Measurements from ENCODE around the gene CLIC3.

The CLIC3 gene

DNA sequence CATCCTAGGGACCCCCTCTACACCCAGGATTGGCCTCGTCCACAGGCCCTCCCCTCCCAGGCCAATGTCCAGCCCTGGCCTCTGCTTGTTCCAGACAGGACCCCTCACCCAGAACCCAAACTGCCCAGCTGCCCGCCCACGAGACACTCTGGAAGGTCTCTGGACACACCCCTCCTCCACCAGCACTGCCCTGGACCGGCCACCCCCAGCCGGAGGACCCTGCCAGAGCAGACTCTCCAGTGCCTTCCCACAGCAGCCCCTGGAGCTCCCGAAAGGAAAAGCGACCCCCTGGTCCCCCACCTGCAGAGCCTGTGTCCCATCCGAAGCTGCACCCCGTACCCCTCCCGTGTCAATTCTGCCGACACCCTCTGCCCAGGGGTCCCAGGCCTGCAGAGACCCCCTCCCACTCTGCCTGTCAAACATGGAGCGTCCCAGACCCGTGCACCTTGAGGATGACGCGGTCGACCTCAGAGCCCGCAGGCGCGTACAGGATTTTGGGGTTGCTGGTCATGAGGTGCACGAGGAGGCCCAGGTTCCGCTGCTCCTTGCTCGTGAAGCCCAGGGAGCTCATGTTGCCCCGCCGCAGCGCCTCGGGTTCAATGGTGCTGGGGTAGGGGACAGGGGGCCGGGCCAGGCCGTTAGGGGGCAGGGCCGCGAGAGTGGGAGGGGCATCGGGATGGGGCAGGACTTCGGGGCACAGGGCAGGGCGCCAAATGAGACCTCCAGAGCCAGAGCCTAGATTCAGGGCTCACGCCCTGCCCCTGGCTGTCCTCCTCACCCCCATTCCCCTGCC is 23.7 kb upstream of the CLIC3 start:
- H3K4me3 ChIP-seq (ENCODE audit: low read length) = no peak overlapping the region

DNA sequence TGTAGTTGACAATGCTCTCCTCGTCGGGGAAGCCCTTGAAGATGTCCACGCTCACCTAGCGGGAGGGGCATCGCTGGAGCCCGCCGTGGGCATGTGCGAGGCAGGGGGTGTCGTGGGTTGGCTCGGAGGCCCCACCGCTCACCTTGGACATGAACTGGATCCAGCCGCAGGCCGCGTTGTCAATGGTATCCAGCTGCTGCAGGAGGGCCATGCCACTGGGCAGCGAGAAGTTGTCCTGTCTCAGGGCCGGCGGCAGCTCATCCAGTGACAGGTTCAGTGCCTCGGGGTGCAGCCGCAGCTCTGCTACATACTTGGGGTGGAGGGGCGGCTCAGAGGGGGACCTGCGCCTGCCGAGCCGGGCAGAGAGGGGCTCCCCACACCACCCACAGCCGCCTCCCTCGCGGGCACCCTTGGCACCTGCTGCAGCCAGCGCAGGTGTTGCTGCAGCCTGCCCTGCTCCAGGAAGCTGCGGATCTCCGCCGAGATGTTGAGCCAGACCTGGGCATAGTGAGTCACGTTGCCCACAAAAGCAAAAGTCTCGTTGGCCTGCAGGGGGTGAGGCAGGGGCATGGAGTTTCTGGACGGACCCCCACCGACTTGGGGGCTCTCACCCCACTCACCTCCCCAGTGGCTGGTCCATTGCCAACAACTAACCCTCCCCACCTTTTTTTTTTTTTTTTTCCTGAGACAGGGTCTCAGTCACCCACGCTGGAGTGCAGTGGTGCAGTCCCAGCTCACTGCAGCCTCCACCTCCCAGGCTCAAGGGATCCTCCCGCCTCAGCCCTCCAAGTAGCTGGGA is 22.6 kb upstream of the CLIC3 start:
- H3K4me3 ChIP-seq (ENCODE audit: low read length) = no peak overlapping the region
- DNase-seq (ENCODE audit: low read depth, low spot score) = no peak

More for the DNA sequence above, 23.7 kb upstream of the CLIC3 start:
- no peak for DNase-seq (ENCODE audit: low read depth, low spot score)

DNA sequence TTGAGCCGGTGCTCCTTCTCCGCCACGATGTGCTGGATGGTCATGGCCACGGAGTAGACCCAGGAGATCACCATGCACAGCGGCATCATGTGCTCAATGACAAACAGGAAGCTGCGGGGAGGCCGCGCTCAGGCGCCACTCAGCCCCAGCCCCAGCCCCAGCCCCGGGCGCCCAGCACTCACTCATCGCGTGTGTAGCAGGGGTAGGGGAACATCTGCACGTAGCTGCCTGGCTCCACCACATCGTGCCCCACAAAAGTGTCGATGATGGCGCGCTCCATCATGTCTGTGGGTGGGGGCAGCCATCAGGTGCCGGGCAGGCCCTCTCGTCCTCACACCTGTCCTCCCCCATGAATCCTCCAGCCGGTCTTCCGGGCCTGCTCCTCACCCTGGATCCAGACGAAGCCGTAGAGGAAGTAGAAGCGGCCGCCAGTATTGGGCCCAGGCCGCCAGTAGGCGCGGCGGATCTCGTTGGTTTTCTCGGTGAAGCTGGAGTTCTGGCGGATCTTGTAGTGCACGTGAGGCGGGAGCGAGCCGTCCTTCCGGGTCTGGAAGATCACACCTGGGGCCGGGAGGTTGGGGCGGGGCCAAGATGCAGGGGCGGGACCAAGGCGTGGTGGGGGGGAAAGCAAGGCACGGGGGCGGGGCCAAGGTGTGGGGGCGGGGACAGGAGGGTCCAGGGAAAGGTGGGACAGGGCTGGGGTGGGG is 21.6 kb upstream of the CLIC3 start:
- H3K4me3 ChIP-seq (ENCODE audit: low read length) = no peak overlapping the region
- no peak for DNase-seq (ENCODE audit: low read depth, low spot score)

DNA sequence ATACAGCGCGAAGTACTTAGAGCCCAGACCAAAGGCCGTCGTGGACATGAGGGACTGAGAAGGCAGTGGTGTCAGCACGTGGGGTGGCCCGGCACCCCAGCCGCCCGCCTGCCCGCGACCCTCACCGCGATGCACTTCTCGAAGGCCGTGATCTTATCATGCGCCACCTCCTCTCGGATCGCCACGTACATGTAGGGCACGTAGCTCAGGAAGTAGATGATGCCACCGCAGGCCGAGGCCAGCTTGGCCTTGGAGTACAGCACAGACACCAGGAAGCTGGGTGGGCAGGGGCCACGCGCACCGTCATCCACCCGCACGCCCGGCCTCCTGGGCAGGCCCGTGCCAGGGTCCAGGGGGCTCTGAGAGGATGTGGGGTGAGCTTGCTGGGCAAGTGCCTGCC is 20.7 kb upstream of the CLIC3 start:
- no peak for DNase-seq (ENCODE audit: low read depth, low spot score)
- H3K4me3 ChIP-seq (ENCODE audit: low read length) = no peak overlapping the region

DNA sequence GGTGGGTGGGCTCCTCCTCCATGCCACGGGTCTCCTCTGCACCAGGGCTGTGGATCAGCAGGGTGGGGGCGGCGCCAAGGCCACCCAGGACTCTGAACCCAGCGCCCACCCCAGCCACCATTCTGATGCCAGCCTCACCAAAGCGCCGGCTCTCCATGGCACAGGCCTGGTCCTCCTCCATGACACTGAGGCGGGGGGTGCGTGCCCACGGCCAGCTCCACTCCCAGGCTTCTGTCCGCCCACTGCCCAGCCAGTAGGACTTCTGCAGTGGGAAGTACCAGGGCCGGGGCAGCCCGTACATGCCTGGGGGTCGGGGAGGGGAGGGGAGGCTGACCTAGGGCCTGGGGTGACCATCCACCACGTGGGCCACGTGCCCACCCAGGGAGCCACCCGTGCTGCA is 20.1 kb upstream of the CLIC3 start:
- DNase-seq (ENCODE audit: low read depth, low spot score) = no peak
- no peak overlapping the region for H3K4me3 ChIP-seq (ENCODE audit: low read length)

DNA sequence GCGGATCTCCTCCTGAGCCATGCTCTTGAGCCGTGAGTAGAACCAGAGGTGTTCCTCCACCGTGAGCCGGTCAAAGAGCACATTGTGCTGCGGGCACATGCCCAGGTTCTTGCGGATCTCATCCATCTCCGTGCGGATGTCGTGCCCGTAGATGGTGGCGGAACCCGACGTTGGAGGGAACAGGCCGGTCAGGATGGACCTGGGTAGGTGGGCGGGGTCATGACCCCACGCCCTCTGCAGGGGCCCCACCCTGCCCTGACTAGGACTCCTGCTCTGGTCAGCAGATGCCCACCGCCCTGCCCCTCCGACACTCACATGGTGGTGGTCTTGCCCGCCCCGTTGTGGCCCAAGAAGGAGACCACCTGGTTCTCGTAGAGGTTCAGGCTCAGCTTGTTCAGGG is 19.6 kb upstream of the CLIC3 start:
- DNase-seq (ENCODE audit: low read depth, low spot score) = no peak
- H3K4me3 ChIP-seq (ENCODE audit: low read length) = no peak overlapping the region

DNA sequence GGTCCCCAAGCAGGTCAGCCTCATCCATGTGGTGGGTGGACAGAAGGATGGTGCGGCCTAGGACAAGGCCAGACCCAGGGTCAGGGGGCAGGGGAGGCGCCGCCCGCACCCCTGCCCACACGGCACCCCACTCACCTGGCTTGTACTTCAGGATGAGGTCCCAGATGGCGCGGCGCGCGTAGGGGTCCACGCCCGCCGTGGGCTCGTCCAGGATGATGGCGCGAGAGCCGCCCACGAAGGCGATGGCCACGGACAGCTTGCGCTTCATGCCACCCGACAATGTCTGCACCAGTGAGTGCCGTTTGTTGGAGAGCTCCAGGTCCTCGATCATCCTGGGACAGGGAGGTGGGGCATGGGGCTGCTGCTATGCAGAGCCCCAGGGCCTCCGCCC is 19.2 kb upstream of the CLIC3 start:
- DNase-seq (ENCODE audit: low read depth, low spot score) = no peak
- no peak overlapping the region for H3K4me3 ChIP-seq (ENCODE audit: low read length)

DNA sequence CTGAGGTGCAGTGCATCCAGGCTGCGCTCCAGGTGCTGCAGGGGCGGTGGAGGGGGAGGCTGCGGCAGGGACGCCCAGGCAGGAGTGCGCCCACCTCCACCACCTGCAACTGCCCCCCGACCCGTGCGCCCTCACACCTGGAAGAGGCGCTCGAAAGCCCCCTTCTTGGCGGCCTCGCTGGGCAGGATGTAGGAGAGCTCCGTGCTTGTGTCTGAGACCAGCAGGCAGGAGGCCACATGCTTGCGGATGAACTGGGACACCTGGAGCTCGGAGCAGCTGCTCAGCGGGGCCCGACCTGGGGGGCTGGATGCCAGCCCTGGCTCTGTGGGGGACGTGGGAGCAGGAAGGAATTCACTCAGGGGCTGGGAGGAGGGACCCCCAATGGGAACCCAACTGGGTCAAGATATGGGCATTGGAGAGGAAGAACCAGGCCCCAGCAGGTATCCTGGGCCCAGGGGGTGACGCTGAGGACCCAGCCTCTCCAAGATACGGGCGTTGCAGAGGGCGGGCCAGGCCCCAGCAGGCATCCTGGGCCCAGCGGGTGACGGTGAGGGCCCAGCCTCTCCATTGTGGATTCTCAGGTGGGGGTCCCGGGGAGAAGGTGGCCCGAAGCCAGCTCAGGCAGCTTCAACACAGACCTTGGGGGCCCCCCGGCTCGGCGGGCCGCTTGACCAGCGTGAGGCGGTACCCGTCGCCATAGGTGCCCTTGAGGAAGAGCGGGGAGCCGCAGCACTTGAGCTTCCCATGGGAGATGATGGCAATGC is 18.6 kb upstream of the CLIC3 start:
- H3K4me3 ChIP-seq (ENCODE audit: low read length) = no peak overlapping the region
- DNase-seq (ENCODE audit: low read depth, low spot score) = no peak

DNA sequence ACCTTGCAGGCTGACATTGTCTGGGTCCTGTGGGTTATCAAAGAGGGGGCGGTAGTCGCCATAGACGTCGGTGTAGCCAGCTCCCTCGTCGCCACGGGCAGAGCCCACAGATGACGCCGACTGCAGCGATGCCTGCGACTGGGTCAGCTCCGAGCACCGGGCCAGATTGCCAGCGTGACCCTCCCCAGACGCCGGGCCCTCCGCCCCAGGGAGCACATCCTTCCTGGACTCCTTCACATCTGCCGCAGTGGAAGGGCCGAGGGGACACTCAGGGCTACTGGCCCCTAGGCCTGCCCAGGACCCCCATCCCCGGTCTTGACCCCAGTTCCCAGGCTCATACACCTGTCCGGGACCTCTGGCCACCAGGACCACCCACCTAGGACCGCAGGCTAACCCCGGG is 17.8 kb upstream of the CLIC3 start:
- no peak overlapping the region for H3K4me3 ChIP-seq (ENCODE audit: low read length)
- DNase-seq (ENCODE audit: low read depth, low spot score) = no peak

DNA sequence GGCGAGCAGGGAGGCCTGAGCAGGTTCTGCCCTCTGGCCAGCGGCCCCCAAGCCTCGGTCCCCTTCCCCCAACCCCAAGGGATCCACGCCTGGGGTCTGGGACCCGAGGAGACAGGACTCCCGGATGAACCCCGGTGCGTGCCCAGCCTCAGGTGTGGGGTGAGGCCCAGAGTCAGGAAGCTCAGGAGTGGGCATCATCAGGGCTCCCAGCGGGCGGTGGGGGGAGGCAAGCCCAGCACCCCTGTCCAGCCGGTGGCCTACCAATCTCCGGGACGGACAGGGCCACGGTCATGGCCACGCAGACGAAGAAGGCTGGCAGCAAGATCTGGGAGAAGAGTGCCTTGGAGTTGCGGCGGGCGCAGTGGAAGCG is 17.2 kb upstream of the CLIC3 start:
- DNase-seq (ENCODE audit: low read depth, low spot score) = no peak
- H3K4me3 ChIP-seq (ENCODE audit: low read length) = no peak overlapping the region

DNA sequence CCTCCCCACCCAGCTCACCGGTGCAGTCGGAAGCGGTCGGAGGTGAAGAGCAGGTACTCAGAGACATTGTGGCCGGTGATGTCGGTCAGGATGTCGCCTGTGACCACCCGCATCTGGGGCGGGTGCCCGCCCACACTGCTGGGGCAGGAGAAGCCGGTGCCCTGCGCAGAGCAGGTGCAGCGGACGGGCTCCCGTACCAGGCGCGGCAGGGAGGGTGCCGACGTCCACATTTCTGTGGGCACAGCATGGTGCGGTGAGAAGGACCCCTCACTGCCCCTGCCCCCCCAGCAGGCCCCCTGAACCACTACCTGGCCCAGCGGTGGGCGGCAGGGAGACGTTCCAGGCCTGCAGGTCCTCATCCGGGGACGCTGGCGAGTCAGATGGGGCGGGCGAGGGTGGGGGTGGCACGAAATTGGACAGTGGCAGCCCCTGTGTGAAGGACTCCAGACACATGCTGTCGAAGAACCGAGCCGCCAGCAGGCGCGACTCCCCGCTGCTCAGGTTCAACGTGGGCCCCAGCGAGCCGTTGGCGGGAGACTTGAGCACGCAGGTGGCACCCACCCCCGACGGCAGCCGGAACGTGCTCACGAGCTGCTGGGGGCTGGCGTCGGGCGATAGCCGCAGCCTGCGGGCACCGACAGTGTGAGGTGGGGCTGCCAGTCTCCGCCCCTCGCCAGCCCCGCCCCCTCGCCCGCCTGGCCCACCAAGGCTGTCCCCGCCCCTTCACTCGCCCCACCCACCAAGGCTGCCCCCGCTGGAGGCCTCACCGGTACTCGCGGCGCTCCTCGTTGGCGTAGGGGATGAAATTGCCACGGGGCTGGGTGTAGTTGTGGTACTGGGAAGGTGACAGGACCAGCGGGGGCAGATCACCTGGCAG is 16.6 kb upstream of the CLIC3 start:
- no peak overlapping the region for H3K4me3 ChIP-seq (ENCODE audit: low read length)
- no peak for DNase-seq (ENCODE audit: low read depth, low spot score)

DNA sequence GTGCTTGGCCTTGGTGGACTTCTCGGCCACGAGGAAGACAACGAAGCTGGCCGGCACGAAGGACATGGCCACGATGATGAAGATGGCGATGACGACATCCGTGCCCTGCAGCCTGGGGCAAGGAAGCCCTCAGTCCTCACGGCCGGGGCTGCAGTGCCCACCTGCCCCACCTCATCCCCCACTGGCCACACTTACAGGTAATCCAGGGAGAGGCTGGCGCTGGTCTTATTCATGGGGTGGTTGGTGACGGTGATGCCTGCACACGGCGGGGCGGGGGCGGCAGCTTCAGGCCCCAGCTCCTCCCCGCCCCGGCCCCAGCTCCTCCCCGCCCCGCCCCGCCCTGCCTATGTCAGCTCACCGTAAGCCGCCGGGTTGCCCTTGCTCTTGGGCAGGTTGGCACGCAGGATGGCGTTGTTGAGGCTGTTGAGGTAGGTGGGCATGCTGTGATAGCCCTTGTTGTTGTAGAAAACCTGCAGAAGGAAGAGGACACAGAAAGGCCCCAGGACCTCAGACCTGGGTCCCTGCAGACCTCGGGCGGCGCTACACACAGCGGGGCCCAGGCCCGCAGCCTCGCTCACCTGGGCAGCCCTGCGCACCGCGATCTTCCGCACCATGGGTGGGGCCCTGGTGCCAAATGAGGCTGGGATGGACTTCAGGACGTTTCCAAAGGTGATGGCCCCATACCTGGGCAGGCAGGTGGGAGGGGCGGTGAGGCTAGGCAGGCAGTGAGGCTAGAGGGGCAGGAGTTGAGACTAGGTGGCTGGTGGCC is 15.7 kb upstream of the CLIC3 start:
- DNase-seq (ENCODE audit: low read depth, low spot score) = no peak
- no peak overlapping the region for H3K4me3 ChIP-seq (ENCODE audit: low read length)

DNA sequence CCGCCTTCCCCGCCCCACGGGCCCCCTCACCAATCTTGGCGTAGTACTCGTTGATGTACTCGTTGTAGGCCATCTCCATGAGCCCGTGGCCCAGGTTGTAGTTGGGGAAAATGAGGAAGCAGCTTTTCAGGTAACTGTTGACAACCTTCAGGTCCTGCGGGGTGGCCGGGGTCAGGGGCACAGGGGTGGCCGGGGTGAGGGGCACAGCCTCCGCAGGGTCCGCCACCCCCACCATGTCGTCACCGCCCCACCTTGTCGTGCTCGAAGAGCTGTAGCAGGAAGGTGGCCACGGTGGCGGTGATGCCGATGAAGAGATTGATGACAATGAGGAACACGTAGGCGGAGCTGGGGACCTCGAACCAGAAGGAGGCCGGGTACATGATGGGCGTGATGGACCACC is 14.8 kb upstream of the CLIC3 start:
- DNase-seq (ENCODE audit: low read depth, low spot score) = no peak
- no peak overlapping the region for H3K4me3 ChIP-seq (ENCODE audit: low read length)

DNA sequence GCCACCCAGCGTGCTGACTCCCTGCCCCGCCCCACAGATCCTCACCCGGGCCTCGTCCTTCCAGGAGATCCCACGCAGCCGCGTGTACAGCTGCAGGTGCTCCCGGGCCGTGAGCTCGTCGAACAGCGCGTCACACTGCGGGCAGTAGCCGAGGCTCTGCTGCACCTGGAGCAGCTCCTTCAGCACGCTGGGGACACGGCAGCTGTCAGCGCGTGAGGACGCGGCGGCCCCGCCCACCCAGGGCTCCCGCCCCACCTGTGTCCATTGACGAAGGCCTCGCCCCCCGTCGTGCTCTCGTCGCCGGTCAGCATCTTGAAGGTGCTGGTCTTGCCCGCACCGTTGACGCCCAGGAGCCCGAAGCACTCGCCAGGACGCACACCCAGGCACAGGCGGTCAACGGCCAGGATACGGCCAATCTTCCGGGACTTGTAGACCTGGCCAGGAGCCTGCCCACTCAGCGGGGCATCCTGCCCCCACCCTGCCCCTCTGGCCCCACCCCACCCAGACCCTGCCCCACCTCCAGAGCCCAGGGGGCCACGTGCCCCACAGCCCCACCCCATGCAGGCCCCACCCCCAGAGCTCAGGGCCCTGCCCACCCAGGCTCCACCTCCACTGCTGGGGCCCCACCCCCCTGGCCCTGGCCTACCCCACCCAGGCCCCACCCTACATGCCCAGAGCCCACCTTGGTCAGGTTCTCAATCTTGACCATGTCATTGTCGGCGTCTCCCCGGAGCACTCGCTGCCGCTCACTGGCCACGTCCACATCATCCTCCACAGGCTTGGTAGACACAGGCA is 13.8 kb upstream of the CLIC3 start:
- no peak for DNase-seq (ENCODE audit: low read depth, low spot score)
- H3K4me3 ChIP-seq (ENCODE audit: low read length) = no peak overlapping the region

DNA sequence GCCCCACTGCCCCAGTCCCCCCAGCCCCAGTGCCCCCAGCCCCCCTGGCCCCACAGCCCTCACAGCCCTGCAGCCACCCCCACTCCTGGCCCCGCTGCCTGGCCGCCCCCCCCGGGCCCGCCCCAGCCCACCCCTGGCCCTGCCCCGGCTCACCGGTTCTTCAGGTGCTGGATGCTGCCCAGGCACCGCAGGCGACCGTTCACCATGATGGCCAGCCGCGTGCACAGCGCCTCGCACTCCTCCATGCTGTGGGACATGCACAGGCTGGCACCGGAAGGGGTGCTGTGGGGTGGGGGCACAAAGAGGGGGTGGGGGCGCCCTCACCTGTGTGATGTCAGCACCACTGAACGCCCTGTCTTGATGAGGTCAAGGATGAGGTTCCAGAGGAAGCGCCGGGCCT is 12.8 kb upstream of the CLIC3 start:
- no peak for DNase-seq (ENCODE audit: low read depth, low spot score)

DNA sequence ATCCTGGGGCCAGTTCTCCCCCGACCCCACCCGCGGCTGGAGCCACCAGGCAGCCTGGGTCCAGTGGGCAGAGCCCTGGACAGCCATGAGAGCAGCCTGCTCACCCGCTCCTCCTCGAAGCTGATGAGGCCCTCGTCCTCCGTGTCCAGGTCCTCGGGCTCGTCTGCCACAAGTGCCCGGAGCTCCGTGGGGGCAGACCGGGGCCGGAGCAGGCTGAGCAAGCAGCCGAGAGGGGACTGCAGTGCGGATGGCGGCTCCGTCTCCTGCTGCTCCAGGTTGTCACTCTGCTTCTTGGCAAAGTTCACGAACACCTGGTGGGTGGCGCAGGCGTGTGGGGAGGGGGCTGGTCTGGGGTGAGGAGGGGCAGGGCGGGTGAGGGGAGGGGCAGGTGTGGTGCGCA is 11.9 kb upstream of the CLIC3 start:
- no peak overlapping the region for H3K4me3 ChIP-seq (ENCODE audit: low read length)
- DNase-seq (ENCODE audit: low read depth, low spot score) = no peak

More for the DNA sequence above, 12.8 kb upstream of the CLIC3 start:
- no peak overlapping the region for H3K4me3 ChIP-seq (ENCODE audit: low read length)

DNA sequence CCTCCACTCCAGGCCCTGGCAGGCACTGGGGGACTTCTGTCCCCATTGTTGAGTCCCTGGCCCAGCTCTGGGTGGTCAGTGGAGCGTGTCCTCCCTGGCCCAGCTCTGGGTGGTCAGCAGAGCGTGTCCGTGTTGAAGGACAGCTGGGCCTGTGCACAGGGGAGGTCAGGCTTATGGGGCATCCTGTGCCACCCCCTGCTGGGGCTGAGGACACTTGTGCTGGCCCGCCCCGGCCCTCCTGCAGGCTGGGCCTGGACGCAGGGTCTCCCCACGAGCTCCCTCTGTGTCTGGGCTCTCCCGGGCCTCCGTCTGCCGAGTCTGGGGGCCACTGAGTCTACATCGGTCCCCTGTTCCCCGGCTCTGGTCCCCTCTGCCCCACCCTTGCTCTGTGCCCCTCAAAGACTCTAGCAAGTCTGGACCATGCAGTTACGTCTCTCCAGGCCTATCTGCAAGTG is 11.5 kb upstream of the CLIC3 start:
- no peak overlapping the region for H3K4me3 ChIP-seq (ENCODE audit: low read length)
- DNase-seq (ENCODE audit: low read depth, low spot score) = no peak
